Measurements from ENCODE around the gene SNX19.

Gene SNX19

DNA sequence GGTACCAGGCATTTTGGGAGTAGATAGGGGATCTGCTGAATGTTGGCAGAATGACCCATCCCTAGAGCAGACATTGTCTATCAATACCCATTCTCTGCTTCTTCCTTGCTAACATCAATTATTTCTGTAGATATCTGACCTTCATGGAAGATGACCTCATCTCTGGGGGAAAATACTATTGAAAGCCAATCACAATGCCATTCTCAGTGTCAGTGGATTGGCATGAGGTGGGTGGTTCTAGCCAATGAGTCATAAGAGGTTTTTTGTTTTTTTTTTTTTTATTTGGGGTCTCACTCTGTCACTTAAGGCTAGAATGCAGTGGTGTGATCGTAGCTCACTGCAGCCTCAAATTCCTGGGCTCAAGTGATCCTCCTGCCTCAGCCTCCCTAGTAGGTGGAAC is 42.5 kb downstream of the SNX19 start:
- Histone ChIP-seq H3K36me3 (ENCODE audit: insufficient read depth, low read length) (peaks cover 21% of the 10 kb centered on the region), H3K9ac (ENCODE audit: insufficient read length) (no peak overlapping the region), H3K9me3 (ENCODE audit: low read depth, low read length) (no peaks in the 10 kb centered on the region), H3K27ac (no peak overlapping the region), H3K4me3 (no peak overlapping the region)
- TF ChIP-seq FOXP2 (optimal IDR thresholded peaks at IDR 0.05; ENCODE audit: control extremely low read depth, extremely low read length, insufficient read depth) (no peak), POLR2AphosphoS5 (IDR thresholded peaks at IDR 0.05; ENCODE audit: borderline replicate concordance, low read depth, low read length) (no peak), EZH2 (IDR thresholded peaks at IDR 0.05) (no peak)
- DNase-seq (ENCODE audit: low read depth, low spot score): no peak

DNA sequence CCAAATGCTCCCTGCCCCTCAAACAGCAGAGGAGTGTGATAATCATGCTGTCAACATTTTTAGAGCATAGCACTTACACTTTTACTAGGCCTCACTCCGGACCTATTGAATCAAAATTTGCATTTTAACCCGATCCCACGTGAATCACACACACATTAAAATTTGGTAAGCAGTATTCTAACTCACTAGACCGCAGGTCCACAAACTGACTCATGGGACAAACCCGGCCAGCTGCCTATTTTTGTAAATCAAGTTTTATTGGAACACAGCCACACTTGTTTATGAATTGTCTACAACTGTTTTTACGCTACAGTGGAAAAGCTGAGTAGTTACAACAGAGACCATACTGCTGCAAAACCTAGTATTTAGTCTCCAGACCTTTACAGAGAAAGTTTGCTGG is 43.3 kb downstream of the SNX19 start:
- no peak for DNase-seq (ENCODE audit: low read depth, low spot score)

DNA sequence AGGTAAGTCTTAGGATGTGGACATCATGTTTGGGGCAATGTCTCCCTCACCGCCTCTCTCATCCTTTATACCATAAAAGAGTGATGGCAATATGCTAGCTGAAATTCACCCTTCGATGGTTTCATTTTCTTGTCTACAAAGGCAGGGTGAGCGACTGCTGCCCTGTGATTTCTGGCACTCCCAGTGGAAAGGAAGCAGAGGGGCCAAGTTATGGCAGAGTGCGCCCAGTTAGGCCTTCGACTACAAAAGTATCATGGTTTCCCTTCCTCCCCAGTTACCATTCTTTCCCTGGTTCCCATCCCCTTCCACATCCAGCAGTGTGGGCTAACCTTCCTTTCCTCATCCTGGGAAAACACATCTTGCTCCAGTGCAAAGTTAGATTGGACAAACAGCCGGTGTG is 43.8 kb downstream of the SNX19 start:
- peaks cover 9% of the 10 kb centered on the region for H3K36me3 ChIP-seq (ENCODE audit: insufficient read depth, low read length)
- no peak for DNase-seq (ENCODE audit: low read depth, low spot score)
- H3K4me3 ChIP-seq: no peak overlapping the region
- H3K9me3 ChIP-seq (ENCODE audit: low read depth, low read length): no peaks in the 10 kb centered on the region
- H3K27ac ChIP-seq: no peak overlapping the region
- TF ChIP-seq EZH2 (IDR thresholded peaks at IDR 0.05): no peak
- TF ChIP-seq POLR2AphosphoS5 (IDR thresholded peaks at IDR 0.05; ENCODE audit: borderline replicate concordance, low read depth, low read length): no peak
- H3K9ac ChIP-seq (ENCODE audit: insufficient read length): no peak overlapping the region

More for the DNA sequence above, 43.3 kb downstream of the SNX19 start:
- Histone ChIP-seq H3K36me3 (ENCODE audit: insufficient read depth, low read length) (peaks cover 14% of the 10 kb centered on the region), H3K9me3 (ENCODE audit: low read depth, low read length) (no peaks in the 10 kb centered on the region), H3K27ac (no peak overlapping the region), H3K4me3 (no peak overlapping the region), H3K9ac (ENCODE audit: insufficient read length) (no peak overlapping the region)
- no peak for TF ChIP-seq POLR2AphosphoS5 (IDR thresholded peaks at IDR 0.05; ENCODE audit: borderline replicate concordance, low read depth, low read length)
- TF ChIP-seq EZH2 (IDR thresholded peaks at IDR 0.05): no peak

DNA sequence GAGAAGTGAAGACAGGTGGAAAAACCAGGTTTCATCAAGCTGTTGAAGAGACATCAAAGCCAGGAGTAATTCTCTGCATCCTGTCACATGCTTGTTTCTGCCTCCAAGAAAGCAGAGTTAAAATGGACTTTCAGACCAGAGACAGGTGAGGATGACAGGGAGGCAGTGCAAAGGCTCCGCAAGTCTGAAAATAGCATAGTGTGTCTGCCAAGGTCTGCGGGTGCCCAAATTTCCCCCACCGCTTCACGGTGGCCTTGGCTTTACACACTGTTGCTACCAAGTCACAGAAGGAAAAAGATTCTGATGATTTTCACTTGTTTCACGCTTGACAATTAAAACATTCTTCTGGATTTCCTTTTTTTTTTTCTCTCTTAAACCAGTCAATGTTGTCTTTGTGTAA is 44.2 kb downstream of the SNX19 start:
- H3K4me3 ChIP-seq: no peak overlapping the region
- H3K9me3 ChIP-seq (ENCODE audit: low read depth, low read length): no peaks in the 10 kb centered on the region
- no peak overlapping the region for H3K9ac ChIP-seq (ENCODE audit: insufficient read length)
- no peak for TF ChIP-seq EZH2 (IDR thresholded peaks at IDR 0.05)
- TF ChIP-seq POLR2AphosphoS5 (IDR thresholded peaks at IDR 0.05; ENCODE audit: borderline replicate concordance, low read depth, low read length): no peak
- no peak for TF ChIP-seq FOXP2 (optimal IDR thresholded peaks at IDR 0.05; ENCODE audit: control extremely low read depth, extremely low read length, insufficient read depth)
- no peak for DNase-seq (ENCODE audit: low read depth, low spot score)
- H3K36me3 ChIP-seq (ENCODE audit: insufficient read depth, low read length): peaks cover 5% of the 10 kb centered on the region
- no peak overlapping the region for H3K27ac ChIP-seq

DNA sequence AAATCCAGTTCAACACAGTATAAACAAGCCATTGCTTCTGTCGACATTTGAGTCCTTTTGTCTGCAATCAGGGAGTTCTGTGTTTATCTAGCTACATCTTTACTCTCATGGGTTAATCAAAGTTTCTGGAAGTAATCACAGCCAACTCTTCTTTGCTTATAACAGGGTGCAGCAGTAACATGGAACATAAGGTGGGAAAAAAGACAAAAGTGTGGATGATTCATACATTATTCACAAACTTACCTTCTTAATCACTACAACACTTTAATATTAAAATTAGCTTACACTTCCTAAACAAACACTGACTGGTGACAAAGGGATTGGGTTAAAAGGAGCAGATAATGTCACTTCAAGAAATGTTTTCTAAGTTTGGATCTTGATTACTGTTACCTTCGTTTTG is 44.7 kb downstream of the SNX19 start:
- no peak overlapping the region for H3K9ac ChIP-seq (ENCODE audit: insufficient read length)
- H3K36me3 ChIP-seq (ENCODE audit: insufficient read depth, low read length): peaks cover 4% of the 10 kb centered on the region; the same call in 1 of the 2 replicates
- DNase-seq (ENCODE audit: low read depth, low spot score): no peak
- no peak overlapping the region for H3K27ac ChIP-seq
- no peak overlapping the region for H3K4me3 ChIP-seq
- H3K9me3 ChIP-seq (ENCODE audit: low read depth, low read length): no peaks in the 10 kb centered on the region
- TF ChIP-seq FOXP2 (optimal IDR thresholded peaks at IDR 0.05; ENCODE audit: control extremely low read depth, extremely low read length, insufficient read depth): no peak
- no peak for TF ChIP-seq POLR2AphosphoS5 (IDR thresholded peaks at IDR 0.05; ENCODE audit: borderline replicate concordance, low read depth, low read length)
- no peak for TF ChIP-seq EZH2 (IDR thresholded peaks at IDR 0.05)

DNA sequence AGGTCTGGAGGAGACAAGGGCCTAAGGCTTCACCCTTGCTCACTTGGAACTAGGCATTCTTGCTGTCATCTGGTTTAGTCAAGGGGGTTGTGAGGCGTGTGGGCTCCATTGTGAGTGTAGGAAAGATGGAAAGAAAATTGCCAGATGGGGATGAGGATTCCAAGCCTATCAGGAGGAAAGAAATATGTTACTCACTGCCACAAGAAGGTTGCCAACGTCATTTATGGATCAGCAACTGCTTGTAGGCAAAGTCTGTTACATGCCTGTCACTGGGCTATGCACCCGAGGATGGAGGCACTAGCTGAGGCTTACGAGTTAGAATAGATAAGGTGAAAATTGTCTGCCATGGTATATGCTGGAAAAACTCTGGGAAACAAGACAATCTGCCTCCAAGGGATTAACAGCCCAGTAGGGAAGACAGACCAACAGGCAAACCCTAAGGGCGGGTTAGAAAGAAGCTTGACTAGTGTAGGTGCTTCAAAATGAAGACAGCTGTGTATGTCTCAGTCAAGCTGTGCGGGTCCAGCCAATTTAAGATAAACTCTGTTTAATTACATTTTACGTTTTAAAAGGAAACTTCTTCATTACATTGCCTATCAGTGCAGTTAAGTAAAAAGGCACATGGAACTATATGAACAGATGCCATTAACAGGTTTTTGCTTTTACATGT is 47.4 kb downstream of the SNX19 start:
- TF ChIP-seq POLR2AphosphoS5 (IDR thresholded peaks at IDR 0.05; ENCODE audit: borderline replicate concordance, low read depth, low read length) (no peak), FOXP2 (optimal IDR thresholded peaks at IDR 0.05; ENCODE audit: control extremely low read depth, extremely low read length, insufficient read depth) (no peak), EZH2 (IDR thresholded peaks at IDR 0.05) (no peak)
- no peaks in the 10 kb centered on the region for H3K36me3 ChIP-seq (ENCODE audit: insufficient read depth, low read length)
- DNase-seq (ENCODE audit: low read depth, low spot score): no peak
- no peak overlapping the region for H3K27ac ChIP-seq
- no peak overlapping the region for H3K9ac ChIP-seq (ENCODE audit: insufficient read length)
- no peak overlapping the region for H3K4me3 ChIP-seq
- H3K9me3 ChIP-seq (ENCODE audit: low read depth, low read length): no peaks in the 10 kb centered on the region

DNA sequence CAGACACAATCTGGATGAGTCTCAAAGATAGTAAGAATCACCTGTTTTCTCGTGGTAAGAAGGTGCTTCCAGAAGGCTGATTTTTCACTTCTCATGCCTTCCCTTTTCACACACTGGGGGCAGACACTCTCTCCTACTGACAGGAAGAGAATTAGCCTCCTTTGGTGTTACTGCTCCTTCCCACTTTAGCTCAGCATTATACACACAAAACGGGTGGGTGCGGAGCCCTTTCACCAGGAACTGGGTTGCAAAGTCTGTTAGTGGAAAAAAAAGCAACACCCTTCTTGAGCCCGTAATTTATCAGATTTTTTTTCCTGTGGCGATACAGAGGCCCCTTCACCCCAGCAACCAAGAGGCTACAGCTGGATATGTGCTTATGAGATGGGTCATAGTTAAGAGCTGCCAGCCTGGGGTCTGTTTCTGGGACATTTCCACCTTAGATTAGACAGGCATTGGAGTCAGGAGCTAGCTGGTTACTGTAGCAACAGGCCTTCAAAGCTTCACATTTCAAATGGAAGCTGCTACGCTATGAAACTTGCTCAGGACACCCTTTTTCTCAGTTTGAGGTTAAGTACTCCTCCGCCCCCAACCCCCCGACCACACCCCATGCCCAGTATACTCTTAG is 48.1 kb downstream of the SNX19 start:
- Histone ChIP-seq H3K4me3 (no peak overlapping the region), H3K27ac (no peak overlapping the region), H3K9me3 (ENCODE audit: low read depth, low read length) (no peaks in the 10 kb centered on the region), H3K9ac (ENCODE audit: insufficient read length) (no peak overlapping the region), H3K36me3 (ENCODE audit: insufficient read depth, low read length) (no peaks in the 10 kb centered on the region)
- TF ChIP-seq POLR2AphosphoS5 (IDR thresholded peaks at IDR 0.05; ENCODE audit: borderline replicate concordance, low read depth, low read length) (no peak), EZH2 (IDR thresholded peaks at IDR 0.05) (no peak), FOXP2 (optimal IDR thresholded peaks at IDR 0.05; ENCODE audit: control extremely low read depth, extremely low read length, insufficient read depth) (no peak)
- DNase-seq (ENCODE audit: low read depth, low spot score): no peak

DNA sequence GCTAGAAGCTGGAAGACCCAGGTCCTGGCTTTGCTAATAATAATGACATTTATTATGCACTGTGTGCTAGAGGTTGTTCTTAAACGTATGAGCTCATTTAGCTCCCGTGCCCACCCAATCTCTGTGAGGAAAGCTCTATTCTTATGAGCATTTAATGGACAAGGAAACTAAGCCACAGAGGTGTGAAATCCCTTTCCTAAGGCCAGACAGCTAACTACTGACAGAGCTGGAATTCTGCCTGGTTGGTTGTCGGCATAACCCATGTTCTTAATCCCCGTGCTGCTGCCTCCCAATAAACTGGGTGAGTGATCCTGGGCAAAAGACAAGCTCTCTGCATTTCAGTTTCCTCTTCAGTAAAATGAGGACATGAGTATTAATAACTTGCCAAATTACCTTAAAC is 49.4 kb downstream of the SNX19 start:
- H3K9ac ChIP-seq (ENCODE audit: insufficient read length): no peak overlapping the region
- no peaks in the 10 kb centered on the region for H3K9me3 ChIP-seq (ENCODE audit: low read depth, low read length)
- H3K27ac ChIP-seq: no peak overlapping the region
- no peak for DNase-seq (ENCODE audit: low read depth, low spot score)
- no peak overlapping the region for H3K4me3 ChIP-seq
- TF ChIP-seq FOXP2 (optimal IDR thresholded peaks at IDR 0.05; ENCODE audit: control extremely low read depth, extremely low read length, insufficient read depth): no peak
- no peak for TF ChIP-seq POLR2AphosphoS5 (IDR thresholded peaks at IDR 0.05; ENCODE audit: borderline replicate concordance, low read depth, low read length)
- no peak for TF ChIP-seq EZH2 (IDR thresholded peaks at IDR 0.05)
- no peaks in the 10 kb centered on the region for H3K36me3 ChIP-seq (ENCODE audit: insufficient read depth, low read length)

DNA sequence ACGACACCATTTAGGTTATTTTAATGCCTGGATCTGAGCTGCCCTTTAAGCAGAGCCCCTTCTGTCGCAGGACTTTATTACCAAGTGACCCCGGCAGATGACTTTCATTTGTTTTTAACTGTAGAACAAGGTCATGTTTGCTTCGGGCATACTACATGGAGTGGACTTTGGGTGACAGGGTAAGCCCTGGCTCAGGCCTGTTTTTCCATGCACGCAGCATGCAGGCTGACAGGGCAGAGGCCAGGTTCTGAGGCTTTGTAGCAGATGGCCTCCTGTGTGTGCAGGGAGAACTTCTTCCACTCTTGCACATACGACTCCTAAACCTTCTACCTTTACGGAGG is 50.5 kb downstream of the SNX19 start:
- no peak for DNase-seq (ENCODE audit: low read depth, low spot score)
- no peak for TF ChIP-seq POLR2AphosphoS5 (IDR thresholded peaks at IDR 0.05; ENCODE audit: borderline replicate concordance, low read depth, low read length)
- TF ChIP-seq EZH2 (IDR thresholded peaks at IDR 0.05): no peak
- Histone ChIP-seq H3K9me3 (ENCODE audit: low read depth, low read length) (no peaks in the 10 kb centered on the region), H3K4me3 (no peak overlapping the region), H3K27ac (no peak overlapping the region), H3K9ac (ENCODE audit: insufficient read length) (no peak overlapping the region), H3K36me3 (ENCODE audit: insufficient read depth, low read length) (no peaks in the 10 kb centered on the region)
